GM18870 (cell line): Measurements from ENCODE around the gene MYO1B.

Experiments used
- ATAC-seq: cut with Tn5 transposase; IDR thresholded peaks from one replicate; pipeline ENCODE4 v1.9.1; 2021; ENCODE audit warnings: moderate library complexity; ENCODE audit not compliant: unreplicated experiment

Gene MYO1B

DNA sequence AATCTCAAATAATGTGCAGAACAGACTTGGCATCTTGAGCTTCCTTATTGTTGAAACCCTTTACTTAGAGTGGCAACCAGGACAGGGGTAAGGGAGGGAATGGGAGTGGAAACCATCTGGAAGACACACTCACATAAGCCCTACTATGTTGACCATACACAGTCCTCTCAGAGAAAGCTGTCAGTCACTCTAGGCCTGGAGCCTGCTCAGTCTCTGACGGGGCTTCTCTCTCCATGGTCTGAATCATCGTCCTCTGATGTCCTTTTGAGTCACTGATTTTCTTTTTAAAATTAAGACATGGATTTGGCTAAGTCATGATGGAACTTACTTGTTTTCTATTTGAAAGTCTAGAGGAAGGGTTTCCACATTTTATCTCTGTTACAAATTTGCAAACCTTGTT lies 74.0 kb downstream of the MYO1B start:
- ATAC-seq: no peak

DNA sequence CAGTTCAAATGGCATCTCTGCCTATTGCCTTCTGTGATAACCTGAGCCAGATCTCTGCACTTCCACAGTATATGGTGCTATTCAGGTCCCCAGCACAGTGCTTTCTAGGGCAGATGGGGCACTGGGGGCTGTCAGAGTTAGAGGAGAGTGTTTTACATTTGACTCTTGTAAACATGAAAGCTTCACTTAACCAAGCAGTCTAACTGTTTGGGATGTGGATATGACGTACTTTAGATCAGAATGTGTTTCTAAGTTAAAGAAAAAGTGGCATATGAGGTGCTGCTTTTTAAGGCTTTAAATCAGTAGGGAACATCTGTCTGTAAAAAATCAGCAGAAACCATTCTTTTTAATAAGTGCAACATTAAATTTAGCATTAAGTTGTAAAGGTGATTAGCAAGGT lies 75.7 kb downstream of the MYO1B start:
- no peak for ATAC-seq

DNA sequence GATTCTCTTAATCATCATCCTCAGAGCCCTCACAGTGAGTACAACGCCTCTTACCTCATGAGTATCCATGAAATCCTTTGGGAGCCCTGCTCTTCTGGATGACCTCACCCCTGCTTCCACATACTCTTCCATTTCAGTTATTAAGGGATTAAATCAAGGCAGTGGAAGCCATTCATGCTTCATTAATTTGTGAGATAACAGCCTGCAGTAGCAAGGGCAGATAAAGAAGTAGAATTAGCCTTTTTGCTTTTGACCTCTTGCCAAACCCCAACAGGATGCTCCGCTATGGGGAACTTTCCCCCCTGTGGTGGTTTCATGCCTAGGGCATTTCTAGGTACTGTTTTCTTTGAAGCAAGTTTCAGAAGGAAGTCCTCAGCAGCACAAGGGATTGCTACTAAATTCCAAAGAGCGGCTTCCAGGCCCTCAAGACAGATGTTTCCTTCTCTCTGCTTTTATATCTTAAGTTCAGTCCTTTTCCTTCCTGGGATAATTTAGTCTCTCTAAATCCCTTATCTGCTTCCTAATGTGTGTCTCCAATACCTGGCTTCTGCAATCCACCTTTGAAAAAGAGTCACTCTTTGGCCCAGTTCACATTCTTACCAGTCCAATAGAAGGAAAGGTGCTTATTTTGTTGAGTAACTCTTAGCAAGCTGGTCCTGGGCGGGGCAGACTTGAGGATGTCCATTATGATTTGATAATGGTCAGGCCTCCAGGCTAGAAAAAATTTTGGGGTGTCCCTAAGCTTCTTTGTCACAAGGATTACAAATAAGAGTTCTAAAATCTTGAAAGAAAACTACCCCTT lies 76.9 kb downstream of the MYO1B start:
- ATAC-seq: peak; percentile 65

DNA sequence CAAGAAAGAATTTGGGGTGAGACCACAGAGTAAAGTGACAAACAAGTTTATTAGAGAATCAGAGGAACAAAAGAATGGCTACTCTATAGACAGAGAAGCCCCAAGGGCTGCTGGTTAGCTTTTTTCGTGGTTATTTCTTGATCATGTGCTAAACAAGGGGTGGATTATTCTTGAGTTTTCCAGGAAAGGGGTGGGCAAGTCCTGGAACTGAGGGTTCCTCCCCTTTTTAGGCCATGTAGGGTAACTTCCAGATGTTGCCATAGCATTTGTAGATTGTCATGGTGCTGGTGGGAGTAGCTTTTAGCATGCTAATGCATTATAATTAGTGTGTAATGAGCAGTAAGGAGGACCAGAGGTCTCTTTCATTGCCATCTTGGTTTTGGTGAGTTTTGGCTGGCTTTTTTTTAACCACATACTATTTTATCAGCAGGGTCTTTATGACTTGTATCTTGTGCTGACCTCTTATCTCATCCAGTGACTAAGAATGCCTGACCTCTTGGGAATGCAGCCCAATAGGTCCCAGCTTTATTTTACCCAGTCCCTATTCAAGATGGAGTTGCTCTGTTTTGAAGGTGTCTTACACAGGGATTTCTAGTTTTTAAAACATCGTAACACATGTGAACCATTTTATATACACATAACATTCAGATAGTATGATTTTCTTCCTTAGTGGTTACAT lies 77.8 kb downstream of the MYO1B start:
- no peak for ATAC-seq

DNA sequence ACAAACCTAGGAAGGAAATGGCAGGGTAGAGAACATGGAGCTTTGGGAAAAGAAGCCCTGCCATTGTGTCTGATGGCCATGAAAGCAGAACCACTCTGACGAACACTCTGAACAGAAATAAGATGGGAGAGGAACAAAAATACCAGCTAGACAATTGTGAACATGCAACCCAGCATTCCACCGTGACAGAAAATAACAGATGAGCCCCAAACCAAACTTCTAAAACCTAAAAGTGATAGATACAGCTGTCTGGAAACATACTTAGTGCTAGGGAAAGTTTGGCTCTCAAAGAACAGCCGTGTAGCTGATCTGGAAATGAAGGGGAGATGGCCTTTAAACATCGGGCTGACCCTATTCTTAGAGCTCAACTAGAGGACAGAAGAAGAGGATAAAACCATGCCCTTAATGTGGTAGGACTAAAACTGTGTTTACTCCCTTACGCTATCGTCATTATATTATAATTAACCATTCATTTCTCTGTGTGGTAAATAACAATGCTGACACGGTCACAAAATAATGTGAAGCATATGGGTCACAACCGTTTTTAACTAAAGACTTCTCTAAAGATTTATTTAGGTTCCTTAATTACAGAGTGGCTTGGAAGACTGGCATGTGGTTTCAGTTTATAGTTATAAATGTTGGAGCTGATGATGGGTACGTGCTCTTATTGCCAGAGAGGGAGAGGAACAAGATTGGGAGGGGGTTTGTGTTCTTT lies 80.6 kb downstream of the MYO1B start:
- ATAC-seq: no peak

DNA sequence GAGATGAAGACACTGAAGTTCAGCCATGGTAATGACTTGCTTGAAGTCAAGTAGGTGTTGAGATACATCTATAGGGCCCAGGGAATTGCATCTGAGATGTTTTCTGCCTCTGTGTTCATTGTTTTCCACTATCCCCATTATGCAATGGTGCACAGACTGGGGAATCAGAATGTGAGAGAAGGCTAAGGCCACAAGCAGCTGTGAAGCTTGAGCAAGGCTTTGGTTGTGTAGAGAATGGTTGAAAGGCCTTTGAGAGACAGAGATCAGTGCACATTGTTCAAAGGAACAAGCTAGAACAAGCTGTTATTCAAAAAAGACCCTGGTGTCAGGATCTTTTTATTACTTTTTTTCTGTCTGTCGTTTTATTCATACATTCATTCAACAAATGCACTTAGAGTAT lies 82.3 kb downstream of the MYO1B start:
- ATAC-seq: no peak

DNA sequence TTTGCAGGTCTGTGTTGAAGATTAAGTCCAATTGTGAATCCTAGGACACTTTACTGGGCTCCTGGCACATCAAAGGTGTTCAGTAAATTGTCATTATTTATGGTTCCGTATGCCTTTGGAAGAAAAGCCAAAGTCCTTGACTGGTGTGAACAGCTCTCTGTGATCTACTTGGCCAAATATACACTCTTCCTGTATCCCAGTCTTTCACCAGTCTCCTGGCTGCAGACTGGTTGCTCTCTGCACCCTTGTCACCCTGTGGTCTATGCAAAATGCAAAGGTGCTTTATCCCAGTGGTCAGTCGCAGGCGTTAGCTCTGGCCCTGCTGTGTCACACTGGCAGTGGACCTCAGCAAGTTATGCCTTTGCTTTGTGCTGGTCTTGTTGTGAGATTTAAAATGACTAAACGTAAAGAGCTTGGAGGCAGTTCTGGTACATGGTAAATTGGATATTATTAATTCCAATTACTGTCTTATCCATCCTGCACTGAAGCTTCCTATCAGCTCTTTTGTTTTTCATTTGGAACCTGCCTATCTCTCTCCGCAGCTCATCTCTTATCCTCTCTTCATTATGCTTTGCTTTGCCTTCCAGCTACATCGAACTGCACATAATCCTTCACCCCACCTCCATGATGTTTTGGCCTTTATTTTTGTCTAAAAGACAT lies 83.1 kb downstream of the MYO1B start:
- no peak for ATAC-seq

DNA sequence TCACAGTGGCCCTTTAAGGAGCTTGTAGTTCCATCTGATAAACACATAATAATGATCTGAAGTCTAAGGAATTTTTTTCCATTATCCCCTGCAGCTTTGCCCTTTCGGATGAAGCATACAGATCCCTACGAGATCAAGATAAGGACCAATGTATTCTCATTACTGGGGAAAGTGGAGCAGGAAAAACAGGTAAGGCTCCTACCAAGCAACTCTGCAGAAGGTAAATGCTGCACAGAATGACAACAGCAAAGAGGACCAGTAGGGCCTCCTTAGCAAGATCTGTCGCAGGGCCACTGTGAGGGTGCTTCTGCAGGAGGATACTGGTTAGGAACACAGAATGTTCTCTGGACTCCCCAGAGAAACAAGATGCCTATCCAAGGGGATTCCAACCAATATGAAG lies 84.6 kb downstream of the MYO1B start:
- ATAC-seq: no peak

DNA sequence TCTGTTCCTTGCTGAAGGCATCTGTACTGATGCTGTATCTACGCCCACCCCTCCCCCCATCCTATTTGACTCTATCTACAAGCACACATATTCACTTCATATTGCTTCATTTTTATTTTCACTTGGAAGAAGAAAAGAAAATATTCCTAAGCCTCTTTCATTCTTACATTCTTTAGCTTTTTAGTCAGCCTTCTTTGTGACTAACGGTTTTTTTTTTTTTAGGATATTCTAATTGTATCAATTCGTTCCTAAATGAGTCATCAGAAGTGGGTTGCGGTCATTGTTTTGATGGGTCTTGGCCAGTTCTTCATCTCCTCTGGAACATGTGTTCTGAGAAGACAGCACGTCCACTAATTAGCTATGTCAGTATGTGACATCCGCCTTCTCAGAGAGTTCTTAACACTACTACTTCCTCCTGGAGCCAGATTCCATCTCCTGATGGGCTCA lies 88.7 kb downstream of the MYO1B start:
- no peak for ATAC-seq

DNA sequence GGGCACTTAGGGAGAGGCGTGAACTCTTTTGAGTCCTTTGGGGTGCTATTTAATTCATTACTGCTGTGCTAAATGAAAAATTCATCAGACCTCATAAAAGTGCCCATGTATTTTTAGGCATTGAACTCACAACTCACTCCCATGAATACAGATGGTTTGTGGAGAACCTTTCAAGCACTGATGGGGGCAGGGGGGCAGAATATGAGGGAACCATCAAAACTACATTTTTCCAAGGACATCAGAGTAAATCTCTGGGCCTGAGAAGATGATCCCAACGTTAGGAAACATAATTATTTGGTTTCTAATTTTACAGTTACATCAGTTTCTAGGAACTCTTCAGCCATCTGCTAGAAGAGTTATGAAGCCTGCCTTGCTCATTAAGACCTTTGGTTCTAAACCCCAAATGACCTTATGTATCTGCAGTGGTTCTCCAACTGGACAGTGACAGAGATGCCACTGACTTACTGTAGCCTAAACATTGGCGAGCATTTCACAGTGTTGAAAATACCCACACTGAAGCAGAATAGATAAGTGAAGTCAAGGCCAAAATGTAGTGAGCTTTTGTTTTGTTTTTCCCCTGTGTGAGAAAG lies 90.8 kb downstream of the MYO1B start:
- no peak for ATAC-seq

DNA sequence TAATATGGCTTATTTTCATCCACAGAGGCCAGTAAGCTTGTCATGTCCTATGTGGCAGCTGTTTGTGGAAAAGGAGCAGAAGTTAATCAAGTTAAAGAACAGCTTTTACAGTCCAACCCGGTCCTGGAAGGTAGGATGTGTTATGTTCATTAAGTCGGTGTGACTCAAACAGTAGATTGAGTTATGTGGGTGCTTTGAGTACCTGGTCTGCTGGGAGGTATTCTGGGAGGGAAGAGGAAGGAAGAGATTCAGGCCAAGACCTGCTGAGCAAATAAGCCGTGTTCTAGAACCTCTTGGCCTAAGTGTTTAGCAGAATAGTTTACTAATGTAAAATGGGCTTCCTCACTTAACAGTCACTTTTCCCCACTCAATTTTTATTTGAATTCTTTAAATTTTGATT lies 96.2 kb downstream of the MYO1B start:
- no peak for ATAC-seq

DNA sequence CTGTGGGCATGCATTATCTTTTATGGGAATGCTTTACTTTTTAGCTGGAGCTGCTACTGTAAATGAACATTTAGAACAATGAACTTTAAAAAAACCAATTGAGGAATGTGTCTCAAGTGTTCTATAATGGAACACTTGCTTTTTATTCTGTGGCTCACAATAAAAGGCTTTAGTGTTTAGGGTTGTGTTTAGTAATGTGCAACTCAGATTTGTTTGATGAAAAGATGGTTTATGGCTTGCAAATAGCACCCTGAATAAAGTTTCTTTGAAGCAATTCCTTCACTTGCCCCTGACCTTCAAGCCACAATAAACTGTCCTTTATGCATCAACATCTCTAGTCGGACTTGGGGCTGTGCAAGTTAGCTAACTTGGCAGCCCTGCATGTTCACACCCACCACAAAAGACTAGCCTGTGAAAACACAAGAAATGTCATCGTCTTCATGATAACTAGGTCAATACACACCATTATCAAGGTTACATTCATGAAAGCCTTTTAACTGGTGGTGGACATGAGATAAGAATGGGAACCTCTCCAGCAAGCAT lies 98.7 kb downstream of the MYO1B start:
- ATAC-seq: no peak

DNA sequence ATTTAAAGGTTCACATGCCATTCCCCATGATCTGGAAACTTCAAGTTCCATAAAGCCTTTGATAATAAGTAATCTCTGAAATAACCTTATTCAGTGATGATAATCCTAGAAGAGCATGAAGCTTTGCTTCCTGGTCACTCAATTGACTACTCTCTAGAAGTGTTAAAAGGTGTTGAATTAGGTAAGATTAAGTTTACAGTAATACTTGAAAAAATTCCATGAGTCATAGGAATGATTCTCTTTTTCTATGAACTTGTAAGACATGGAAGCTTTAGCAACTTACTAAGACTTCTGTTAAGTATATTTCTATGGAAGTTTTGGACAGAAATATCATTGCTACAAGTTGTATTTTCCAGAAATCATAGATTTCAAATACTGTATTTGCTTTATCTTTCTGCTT lies 100.6 kb downstream of the MYO1B start:
- no peak for ATAC-seq

DNA sequence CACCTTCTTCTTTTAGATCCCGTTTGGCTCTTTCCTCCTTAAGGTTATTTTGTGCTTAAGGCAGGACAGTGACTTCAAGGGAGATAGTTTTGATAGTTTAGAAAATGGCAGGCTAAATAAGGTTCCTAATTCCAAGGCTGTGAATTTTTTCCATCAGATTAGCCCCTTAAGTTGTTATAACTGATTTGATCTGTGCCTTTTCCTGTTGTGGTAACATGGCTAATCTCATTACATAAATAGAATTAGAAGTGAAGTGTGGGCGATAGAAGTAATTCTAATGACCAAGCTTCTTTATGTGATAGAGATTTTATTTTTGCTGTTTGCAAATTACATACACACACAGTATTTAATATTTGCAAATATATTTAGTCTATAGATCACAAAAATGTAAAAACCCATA lies 102.0 kb downstream of the MYO1B start:
- ATAC-seq: no peak

DNA sequence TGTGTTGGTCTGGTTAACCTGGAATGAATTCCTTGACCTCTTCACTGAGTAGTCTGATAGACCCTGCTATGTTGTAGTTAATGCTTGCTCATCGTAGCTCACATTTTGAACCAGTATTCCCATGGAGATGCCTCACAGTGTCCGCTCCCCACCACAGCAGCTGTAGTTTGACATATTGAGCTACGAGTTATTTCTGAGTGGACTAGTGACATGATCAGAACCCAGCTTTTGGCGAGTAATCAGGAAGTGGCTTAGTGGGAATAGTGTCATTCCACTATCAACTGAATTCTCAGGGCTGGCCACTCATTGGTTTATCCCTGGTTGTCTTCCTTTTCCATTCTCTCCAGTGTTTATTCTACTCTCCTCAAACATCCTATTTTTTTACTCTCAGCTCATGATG lies 102.7 kb downstream of the MYO1B start:
- no peak for ATAC-seq

DNA sequence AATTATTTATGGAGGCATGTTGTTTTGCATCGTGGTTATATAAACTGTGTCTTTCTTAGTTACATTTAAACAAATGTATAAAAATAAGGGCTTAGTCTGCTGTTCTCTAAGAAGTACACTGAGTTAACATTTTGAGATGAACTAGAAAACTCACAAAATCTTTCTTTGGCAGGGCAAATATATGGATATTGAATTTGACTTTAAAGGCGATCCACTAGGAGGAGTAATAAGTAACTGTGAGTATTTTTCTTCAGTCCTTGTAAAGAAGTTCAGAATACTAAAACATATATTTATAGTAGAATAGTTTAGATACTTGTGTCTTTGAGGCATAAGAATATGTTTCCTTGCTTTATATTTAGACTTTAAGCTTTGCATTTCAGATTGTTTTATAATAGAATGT lies 104.8 kb downstream of the MYO1B start:
- ATAC-seq: no peak

DNA sequence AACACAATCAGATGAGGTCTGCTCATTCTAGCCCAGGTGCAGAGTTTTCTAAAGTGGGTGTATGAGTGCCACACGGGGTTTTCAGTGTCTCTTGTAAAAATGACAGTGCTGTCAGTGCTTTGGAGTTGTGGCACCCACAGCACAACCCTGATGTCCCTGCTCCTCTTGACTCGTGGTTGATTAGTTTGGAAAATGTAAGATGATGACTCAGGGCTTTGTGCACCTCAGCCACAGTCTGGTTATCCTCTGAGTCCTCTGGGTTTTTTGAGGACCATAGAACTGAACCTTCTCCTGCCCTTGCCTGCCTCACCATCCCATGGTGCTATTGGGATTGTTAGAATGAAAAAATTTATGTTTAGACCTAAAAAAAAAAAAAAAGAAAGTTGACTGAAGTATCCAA lies 105.6 kb downstream of the MYO1B start:
- ATAC-seq: no peak

DNA sequence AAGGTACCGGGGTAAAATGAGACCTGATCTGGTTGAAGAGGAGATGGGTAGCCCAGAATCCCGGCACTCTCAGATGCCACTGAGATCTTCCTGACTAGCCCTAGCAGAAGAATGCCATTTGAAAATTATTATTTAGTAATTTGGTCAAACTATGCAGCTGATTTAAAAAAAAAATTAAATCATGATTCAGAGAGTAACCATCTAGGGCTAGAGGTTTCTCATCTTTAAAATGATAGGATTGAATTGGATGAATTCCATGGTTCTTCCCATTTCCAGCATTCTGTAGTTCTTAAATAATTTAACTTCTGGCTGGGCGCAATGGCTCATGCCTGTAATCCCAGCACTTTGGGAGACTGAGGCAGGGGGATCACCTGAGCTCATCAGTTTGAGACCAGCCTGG lies 106.1 kb downstream of the MYO1B start:
- no peak for ATAC-seq

DNA sequence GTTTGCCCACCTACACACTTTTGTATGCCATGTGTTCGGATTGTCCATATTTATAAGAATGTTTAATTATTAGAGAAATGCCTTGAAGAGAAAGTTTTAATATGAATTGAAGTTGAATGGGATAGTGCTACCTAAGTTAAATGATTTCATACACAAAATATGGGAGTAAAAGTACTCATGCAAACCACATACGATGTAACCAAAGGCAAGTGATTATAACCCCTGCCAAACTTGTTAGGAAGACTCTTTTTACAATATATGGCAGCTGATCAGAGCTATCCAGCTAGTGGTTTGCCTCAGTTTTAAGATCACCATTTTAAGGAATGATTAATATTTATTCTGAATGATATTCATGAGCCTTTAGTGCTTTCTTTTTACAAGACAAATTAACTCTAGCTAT lies 106.7 kb downstream of the MYO1B start:
- ATAC-seq: no peak

DNA sequence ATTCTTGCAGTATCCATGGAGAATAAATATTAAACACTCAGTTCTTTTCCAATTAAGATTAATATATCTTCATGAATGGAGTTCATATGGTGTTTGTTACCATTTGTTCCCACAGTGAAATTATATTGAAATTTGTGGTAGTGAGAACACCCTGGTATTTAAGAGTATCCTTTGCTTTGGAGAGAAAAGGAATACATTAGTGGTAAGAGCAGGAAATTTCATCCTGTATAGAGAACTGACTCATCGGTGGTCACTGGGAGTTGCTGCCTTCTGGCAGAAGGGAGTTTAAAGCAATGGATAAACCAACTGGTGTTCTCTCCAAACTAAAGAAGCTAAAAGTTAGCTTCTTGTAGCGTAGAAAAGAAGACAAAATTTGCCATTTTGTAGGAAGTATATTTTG lies 107.3 kb downstream of the MYO1B start:
- no peak for ATAC-seq
